Measurements from ENCODE around the gene GSS.

GSS gene

GRCh38 chr20:34997774-34998173, 42.2 kb upstream of the GSS start:
- no peak for TF ChIP-seq CTCF (IDR thresholded peaks at IDR 0.05)
- Histone ChIP-seq H3K27ac (no peak overlapping the region), H3K4me3 (no peak overlapping the region)
- DNase-seq (ENCODE audit: low spot score), result no peak

- H3K27ac ChIP-seq, result no peak overlapping the region
- DNase-seq (ENCODE audit: low spot score), result no peak
- no peak for TF ChIP-seq CTCF (IDR thresholded peaks at IDR 0.05)
- no peak overlapping the region for H3K4me3 ChIP-seq
Observed at GRCh38 chr20:34997131-34997561, 41.5 kb upstream of the GSS start.

GRCh38 chr20:34996243-34997028, 40.8 kb upstream of the GSS start:
- no peak overlapping the region for H3K27ac ChIP-seq
- TF ChIP-seq CTCF (IDR thresholded peaks at IDR 0.05), result no peak
- DNase-seq (ENCODE audit: low spot score), result no peak

GRCh38 chr20:34995696-34996095, 40.1 kb upstream of the GSS start:
- Histone ChIP-seq H3K27ac (no peak overlapping the region), H3K4me3 (no peak overlapping the region)
- no peak for TF ChIP-seq CTCF (IDR thresholded peaks at IDR 0.05)
- DNase-seq (ENCODE audit: low spot score), result no peak

More at GRCh38 chr20:34996243-34997028, 40.8 kb upstream of the GSS start:
- H3K4me3 ChIP-seq, result no peak overlapping the region

GRCh38 chr20:34995192-34995591, 39.6 kb upstream of the GSS start:
- DNase-seq (ENCODE audit: low spot score), result no peak
- no peak for TF ChIP-seq CTCF (IDR thresholded peaks at IDR 0.05)

GRCh38 chr20:34994509-34995131, 39.0 kb upstream of the GSS start:
- DNase-seq (ENCODE audit: low spot score), result no peak
- H3K27ac ChIP-seq, result no peak overlapping the region

More at GRCh38 chr20:34995192-34995591, 39.6 kb upstream of the GSS start:
- H3K27ac ChIP-seq, result no peak overlapping the region
- H3K4me3 ChIP-seq, result no peak overlapping the region

More at GRCh38 chr20:34994509-34995131, 39.0 kb upstream of the GSS start:
- no peak for TF ChIP-seq CTCF (IDR thresholded peaks at IDR 0.05)
- H3K4me3 ChIP-seq, result no peak overlapping the region
